Islet of Langerhans (tissue), 1 donor: ENCODE data around the gene AAK1.
"Not testable (repeated sequence)": the region's sequence is repeated elsewhere in the genome, so short reads cannot be mapped to it uniquely, and the experiment has no call there.

ENCODE experiments used
- FAIRE-seq: peaks from one replicate; lab custom pipeline; 2011; peaks lifted over from hg19 to GRCh38; lab: Jason Lieb, UNC

Gene AAK1

GRCh38 chr2:69643602-69644505 is at the start of gene AAK1:
Gene AAK1, minus strand, starts transcription at chr2:69643739. Its CDS starts 699 bp downstream, at chr2:69643040.
- no peak for FAIRE-seq

DNA sequence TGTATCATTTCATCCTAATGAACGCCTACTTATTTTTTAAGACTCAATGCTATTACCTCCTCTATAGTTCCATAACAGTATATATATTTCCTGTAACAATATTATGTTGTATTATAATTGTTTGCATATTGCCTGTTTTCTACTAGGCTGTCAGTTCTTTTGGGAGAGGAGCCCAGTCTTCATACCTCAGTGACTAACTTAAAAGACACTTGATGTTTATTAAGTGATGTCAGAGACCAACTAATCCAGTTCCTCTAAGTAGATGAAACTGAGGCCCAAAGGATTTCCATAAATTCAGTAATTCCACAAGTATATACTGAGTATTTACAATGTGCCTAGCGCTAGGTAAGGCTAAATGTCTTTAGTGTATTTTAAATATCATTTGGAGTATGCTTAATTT is 48.9 kb upstream of the AAK1 start:
- FAIRE-seq = no peak

DNA sequence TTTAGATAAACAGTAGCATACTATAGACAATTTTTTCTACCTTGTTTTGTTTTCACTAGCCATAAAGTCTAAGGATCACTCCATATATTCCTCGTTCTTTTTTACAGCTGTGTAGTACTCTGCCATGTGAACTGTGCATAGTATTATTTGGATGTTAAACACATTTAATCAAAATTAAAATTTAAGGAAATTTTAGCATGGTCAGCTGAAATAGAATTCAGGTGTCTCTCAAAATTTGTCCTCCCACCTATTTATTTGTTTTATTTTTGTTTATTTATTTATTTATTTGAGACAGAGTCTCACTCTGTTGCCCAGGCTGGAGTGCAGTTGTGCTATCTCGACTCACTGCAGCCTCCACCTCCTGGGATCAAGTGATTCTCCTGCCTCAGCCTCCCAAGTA is 46.4 kb upstream of the AAK1 start:
- no peak for FAIRE-seq

DNA sequence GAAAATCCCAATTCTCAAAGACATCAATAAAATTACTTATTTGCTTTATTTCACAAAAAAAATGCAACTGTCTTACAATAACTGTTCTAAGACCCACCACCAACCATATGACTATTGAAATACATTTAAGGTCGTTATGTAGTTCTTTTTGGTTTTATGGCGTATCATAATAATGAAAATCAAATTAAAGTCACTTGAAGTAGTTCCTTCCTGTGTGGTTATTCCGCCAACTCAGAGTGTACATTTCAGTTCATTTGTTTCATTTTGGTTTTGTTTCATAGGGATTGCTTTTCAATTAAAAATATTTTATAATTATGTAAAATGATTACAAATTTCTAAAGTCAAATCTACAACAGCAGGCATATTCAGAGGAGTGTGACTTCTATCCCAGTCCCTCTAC is 45.9 kb upstream of the AAK1 start:
- FAIRE-seq = no peak

DNA sequence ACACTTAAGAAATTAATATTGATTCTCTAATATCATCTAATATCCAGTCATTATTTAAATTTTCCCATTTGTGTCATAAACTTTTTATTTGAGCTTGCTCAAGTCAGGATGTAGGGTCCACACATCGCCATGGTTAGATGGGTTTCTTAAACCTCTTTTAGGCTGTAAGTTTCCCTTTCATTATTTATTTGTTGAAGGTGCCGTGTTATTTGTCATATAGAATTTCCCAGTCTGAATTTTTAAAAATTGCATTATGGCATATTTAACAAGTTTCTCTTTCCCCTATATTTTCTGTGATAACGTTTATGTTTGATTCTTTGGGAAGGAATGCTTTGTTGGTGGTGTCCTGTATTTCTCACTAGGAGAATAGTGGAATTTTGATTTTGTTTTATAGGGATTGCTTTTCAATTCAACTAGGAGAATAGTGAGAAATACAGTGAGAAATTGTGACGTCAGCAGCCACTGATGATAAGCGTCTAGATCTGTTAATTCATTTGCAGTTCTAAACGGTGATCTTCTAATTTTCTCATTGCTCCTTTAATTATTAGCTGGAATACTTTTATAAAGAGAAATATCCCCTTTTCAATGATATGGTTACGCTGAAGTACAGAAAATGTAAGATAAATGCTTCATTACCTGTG is 44.6 kb upstream of the AAK1 start:
- no peak for FAIRE-seq

DNA sequence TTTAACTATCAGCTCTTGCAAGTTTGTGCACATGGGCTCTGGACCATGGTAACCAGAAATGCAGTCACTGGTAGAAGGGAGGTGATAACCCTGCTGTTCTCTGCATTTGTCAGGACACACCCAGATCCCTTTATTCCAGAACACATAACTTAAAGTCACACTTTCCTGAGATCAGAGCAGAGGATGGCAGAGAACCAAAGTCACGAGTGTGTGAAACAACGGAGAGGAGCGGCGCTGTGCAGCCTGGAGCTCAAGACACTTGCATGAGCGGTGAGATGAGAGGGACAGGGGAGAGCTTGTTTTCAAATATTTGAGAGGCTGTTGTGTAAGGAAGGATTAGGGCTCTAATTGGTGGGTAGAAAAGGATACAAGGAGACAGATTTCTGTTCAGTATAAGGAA is 43.3 kb upstream of the AAK1 start:
- no peak for FAIRE-seq

- FAIRE-seq = no peak
Measured at GRCh38 chr2:69685321-69686048, 41.9 kb upstream of the AAK1 start.

GRCh38 chr2:69683170-69683971 is 39.8 kb upstream of the AAK1 start:
- FAIRE-seq = no peak

DNA sequence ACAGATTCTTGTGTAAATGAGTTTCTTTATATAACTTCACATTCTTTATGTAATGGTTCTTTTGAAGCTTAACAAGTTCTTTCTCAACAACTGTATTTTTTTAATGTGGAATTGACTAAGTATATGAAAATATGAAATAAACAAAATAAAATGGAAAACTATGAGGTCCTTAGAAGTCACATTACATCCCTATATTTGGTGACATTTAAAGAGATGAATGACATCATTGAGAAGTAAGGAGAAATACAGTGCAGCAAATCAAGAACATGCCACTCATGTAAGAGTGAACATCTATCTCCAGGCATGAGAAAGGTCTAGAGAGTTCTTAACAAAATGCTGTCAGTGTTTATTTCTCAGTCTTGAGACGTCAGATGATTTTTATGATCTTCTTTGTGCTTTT is 39.0 kb upstream of the AAK1 start:
- FAIRE-seq = no peak

GRCh38 chr2:69680001-69680675 is 36.6 kb upstream of the AAK1 start:
- no peak for FAIRE-seq

DNA sequence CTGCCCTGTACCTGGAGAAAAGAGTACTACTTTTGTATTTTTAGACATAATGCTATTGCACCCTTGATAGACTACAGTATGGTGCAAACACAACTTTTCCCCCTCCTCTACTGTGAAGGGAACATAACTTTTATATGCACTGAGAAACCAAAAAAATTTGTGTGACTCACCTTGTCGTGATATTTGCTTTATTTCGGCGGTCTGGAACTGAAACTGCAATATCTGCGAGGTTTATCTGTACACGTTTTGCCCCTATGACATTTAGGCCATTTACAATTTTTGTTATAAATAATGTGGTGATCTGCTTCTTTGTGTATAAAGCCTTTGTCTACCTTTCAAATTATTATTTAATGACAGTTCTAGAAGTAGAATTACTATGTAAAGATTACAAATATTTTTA is 34.4 kb upstream of the AAK1 start:
- FAIRE-seq = no peak

GRCh38 chr2:69676146-69676545 is 32.6 kb upstream of the AAK1 start:
- no peak for FAIRE-seq

DNA sequence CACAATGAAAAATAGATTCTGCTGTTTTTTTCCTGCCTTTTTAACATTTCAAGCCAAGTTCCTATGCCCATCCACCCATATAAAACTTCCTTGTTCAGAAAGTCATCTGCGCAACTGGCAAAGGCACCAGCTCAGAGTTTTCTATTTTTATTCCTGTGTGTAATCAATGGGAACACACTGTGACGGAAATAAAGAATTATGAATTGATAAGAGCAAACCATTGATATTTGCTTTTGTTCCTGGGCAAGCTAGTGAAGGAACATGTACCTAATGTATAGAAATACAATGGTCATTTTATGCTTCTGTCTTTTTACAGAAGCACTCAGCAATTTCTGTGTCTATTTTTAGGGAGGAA is 30.8 kb upstream of the AAK1 start:
- peak; percentile 87 for FAIRE-seq

- not testable (repeated sequence) for FAIRE-seq
Measured at GRCh38 chr2:69673098-69673497, 29.6 kb upstream of the AAK1 start.

GRCh38 chr2:69669666-69670065 is 26.1 kb upstream of the AAK1 start:
- no peak for FAIRE-seq

DNA sequence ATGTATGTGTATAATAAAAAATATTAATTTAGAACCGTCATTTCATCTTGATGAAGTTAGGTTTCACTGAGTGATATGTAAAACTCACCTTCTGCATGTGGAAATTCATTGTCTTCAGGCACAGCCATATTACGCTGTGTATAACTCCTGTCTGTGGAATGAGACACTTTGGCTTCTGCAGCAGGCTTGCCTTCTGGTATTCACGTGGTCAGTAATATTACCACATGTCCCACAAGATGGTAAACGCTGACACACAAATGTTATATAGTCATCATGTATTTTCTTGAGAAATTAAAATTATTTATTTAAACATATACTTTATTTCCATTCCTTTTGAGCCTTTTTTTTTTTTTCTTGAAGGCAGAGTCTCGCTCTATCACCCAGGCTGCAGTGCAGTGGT is 25.1 kb upstream of the AAK1 start:
- no peak for FAIRE-seq

DNA sequence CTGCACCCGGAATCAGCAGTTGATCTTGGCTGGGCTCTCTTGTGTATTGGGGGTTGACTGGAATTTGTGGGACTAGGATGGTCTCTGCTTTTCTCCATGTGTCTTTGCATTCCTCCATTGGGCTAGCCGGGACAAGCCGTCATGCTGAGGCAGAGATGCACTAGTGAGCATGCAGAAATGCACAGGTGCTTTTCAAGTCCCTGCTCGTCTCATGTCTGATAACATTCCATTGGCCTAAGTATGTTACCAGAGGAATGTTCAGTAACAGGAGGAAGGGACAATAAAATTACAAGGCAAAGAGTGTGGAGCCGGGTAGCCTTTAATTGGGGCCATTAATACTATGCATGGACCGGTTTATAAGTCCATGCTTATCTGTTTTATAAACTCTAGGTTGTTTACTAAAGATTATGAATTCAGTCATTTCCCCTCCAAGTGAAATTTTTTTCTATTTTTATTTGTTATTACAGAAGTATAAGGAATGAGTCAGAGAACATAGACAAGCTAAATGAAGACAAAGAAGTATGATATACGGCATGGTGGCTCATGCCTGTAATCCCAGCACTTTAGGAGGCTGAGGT is 24.4 kb upstream of the AAK1 start:
- FAIRE-seq = no peak

DNA sequence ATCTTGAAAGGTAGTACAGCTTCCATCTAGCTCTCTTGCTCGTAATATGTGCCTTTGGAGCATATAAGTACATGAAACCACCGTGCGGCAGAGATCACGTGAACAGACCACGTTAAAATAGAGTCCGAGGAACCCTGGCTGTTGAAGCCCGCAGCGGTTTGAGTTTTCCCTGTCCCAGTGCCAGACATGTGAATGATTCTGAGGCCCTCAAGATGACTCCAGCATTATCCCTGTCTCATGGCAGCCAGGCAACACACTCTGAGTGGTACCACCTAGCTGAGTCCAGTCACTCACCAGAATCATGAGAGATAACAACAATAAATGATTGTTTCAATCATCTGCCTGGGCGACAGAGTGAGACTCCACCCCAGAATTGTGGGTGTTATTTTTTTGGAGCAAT is 21.6 kb upstream of the AAK1 start:
- FAIRE-seq = no peak

- FAIRE-seq = no peak
Measured at GRCh38 chr2:69663860-69664259, 20.3 kb upstream of the AAK1 start.

DNA sequence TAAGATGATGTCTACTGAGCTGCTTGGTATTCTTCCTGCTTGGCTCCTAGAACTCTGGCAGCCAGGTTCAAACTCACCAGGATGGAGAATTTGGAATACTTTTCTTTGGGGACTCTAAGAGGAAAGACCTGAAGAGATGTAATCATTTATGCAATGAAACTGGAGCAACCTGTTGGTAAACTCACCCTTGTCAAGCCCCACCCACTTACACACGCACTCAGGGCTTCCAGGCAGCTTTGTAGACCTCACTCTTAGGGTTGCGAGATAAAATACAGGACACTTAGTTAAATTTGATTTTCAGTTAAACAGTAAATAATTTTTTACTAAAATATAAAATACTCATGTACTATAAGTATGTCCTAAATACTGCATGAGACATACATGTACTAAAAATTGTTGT is 19.0 kb upstream of the AAK1 start:
- FAIRE-seq = not testable (repeated sequence)

GRCh38 chr2:69660637-69661036 is 17.1 kb upstream of the AAK1 start:
- FAIRE-seq = no peak
